Tibial artery (tissue), 4 donors: ENCODE measurements around the gene USP34.

Experiments
- DNase-seq, 2 donors: peaks; one replicate each; pipeline ENCODE4 v3.0.0-alpha.2; 2019
- H3K27ac ChIP-seq, 2 donors: fragments of 200-600 bp; sonication (generic) in 1 of 2; 1 replicate in 1 of 2; 2 replicates in 1 of 2; pipeline ENCODE4 v1.5.1; 2018 to 2019; ENCODE audit warnings: mild to moderate bottlenecking in 1 of 2
- H3K27me3 ChIP-seq, 2 donors: fragments of 200-600 bp; sonication (generic) in 1 of 2; one replicate each; pipeline versions ENCODE4 v1.5.1 to v1.6.0; 2016 to 2019
- H3K36me3 ChIP-seq, 3 donors: fragments of 200-600 bp; sonication (generic) in 2 of 3; one replicate each; pipeline ENCODE4 v1.5.1; 2016 to 2019; ENCODE audit warnings: mild to moderate bottlenecking in 2 of 3
- H3K4me1 ChIP-seq, 4 donors: fragments of 200-600 bp; sonication (generic) in 2 of 4; 1 replicate in 3 of 4; 2 replicates in 1 of 4; pipeline ENCODE4 v1.5.1; 2016 to 2019
- H3K4me3 ChIP-seq, 2 donors: fragments of 200-600 bp; sonication (generic) in 1 of 2; 1 replicate in 1 of 2; 2 replicates in 1 of 2; pipeline ENCODE4 v1.5.1; 2018 to 2019; ENCODE audit warnings: mild to moderate bottlenecking in 2 of 2
- H3K9me3 ChIP-seq, 3 donors: fragments of 200-600 bp; sonication (generic) in 1 of 3; one replicate each; pipeline ENCODE4 v1.5.1; 2016 to 2019
- CTCF ChIP-seq, 2 experiments: fragments of 200-600 bp in 1 of 2; fragments of 450-650 bp in 1 of 2; IDR thresholded peaks; one replicate each; pipeline ENCODE4 v1.5.1; 2017 to 2019; ENCODE audit warnings: antibody characterized with exemption in 2 of 2, mild to moderate bottlenecking in 1 of 2, moderate library complexity in 1 of 2
- intact Hi-C: fragments of 100-400 bp; cut with DNase I; formaldehyde crosslinking; loops from one replicate; pipeline ENCODE4 v1.15.0; 2023; ENCODE audit warnings: low total_unique reads

The USP34 gene

DNA sequence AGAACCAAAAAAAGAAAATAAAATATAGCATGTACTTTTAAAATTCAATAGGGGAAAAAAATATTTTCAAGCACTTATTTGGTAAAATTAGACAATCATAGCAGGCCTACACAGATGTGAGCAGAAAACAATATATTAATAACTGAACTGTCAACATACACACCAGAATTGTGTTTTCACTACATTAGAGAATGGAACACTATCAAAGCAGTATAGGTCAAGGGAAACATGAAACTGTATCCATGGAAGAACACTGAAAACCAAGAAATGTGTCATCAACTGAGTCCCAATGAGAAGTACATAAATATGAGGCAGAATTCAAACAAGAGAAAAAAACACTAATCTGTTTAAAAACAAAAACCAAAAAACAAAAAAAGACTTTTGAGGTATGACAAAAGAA is 132.4 kb downstream of the USP34 start:
- peaks cover 26 to 60% (median 58%) of the 10 kb centered on the region in 3 donors for H3K36me3 ChIP-seq
- TF ChIP-seq CTCF (IDR thresholded peaks at IDR 0.05), result no peak

DNA sequence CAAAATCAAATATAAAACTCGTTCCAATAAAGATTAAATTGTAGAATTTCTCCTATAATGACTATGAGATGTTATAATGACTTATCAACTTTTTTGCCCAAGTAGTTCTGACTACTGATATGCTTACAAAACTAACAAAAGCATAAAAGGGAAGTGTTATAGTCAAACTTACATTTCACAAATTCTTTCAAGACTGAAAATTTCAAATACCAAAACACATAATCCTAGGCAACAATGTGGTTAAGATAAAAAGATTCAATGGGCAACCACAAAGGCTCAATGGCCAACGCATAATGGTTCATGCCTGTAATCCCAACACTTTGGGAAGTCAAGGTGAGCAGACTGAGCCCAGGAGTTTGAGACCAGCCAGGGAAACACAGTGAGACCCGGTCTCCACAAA is 135.7 kb downstream of the USP34 start:
- DNase-seq, result no peak

More for the DNA sequence above, 132.4 kb downstream of the USP34 start:
- H3K27me3 ChIP-seq, result no peaks in the 10 kb centered on the region
- intact Hi-C loops, result no loop called here
- no peak overlapping the region for H3K4me3 ChIP-seq
- no peak for DNase-seq
- H3K9me3 ChIP-seq, result no peaks in the 10 kb centered on the region
- H3K27ac ChIP-seq, result no peak overlapping the region
- no peaks in the 10 kb centered on the region for H3K4me1 ChIP-seq

GRCh38 chr2:61334466-61334865 is 136.4 kb downstream of the USP34 start:
- intact Hi-C loops, result no loop called here
- no peak for TF ChIP-seq CTCF (IDR thresholded peaks at IDR 0.05)
- H3K4me3 ChIP-seq, result no peak overlapping the region

More for the DNA sequence above, 135.7 kb downstream of the USP34 start:
- Histone ChIP-seq H3K27me3 (no peaks in the 10 kb centered on the region), H3K9me3 (no peaks in the 10 kb centered on the region), H3K36me3 (peaks cover 37 to 53% (median 38%) of the 10 kb centered on the region in 3 donors), H3K4me1 (no peaks in the 10 kb centered on the region), H3K4me3 (no peak overlapping the region), H3K27ac (no peak overlapping the region)
- TF ChIP-seq CTCF (IDR thresholded peaks at IDR 0.05), result no peak
- intact Hi-C loops, result no loop called here

DNA sequence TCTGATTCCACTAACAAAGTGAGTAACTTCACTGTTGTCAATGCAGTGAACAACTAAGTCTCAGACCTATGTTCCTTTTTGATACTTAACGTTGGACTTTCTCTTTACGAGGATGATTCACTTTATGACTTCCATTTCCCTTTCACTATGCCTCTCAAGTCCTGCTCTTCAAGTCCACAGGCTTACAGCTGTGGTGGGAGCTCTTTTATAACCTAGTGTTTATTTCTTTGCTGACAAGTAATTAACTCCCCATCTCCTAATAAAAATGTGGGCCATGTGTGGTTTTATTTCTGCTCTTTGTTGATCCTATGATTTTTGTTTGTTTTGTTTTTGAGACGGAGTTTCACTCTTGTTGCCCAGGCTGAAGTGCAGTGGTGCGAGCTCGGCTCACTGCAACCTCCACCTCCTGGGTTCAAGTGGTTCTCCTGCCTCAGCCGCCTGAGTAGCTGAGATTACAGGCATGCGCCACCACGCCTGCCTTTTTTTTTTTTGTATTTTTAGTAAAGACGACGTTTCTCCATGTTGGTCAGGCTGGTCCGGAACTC is 142.1 kb downstream of the USP34 start:
- no peak for DNase-seq
- no peaks in the 10 kb centered on the region for H3K9me3 ChIP-seq
- no peaks in the 10 kb centered on the region for H3K4me1 ChIP-seq
- H3K4me3 ChIP-seq, result no peak overlapping the region
- H3K27me3 ChIP-seq, result no peaks in the 10 kb centered on the region
- TF ChIP-seq CTCF (IDR thresholded peaks at IDR 0.05), result no peak
- H3K36me3 ChIP-seq, result peaks cover 22 to 61% (median 36%) of the 10 kb centered on the region in 3 donors
- H3K27ac ChIP-seq, result no peak overlapping the region
- intact Hi-C loops, result no loop called here

More at GRCh38 chr2:61334466-61334865, 136.4 kb downstream of the USP34 start:
- DNase-seq, result no peak
- Histone ChIP-seq H3K27ac (no peak overlapping the region), H3K9me3 (no peaks in the 10 kb centered on the region), H3K4me1 (no peaks in the 10 kb centered on the region), H3K36me3 (peaks cover 42 to 60% (median 46%) of the 10 kb centered on the region in 3 donors), H3K27me3 (no peaks in the 10 kb centered on the region)

DNA sequence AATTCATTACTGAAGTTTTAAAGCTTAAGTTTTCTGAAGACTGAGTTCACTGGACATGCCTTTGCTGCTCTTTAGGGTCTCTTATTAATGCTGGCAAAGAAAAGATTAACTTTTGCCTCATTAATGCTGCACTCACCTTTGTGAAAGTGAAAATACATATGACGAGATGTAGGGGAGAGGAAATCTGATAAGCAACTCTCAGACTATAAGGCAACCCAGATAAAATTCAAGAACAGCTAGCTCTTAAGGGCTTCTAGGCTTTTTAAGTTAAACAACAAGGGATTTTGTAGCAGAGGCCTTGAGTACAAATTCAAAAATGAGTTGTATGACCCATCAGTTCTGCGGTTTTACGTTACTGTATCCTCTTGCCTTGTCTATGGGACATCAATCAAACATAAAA is 143.7 kb downstream of the USP34 start:
- peaks cover 27 to 58% (median 49%) of the 10 kb centered on the region in 3 donors for H3K36me3 ChIP-seq
- no peaks in the 10 kb centered on the region for H3K9me3 ChIP-seq
- TF ChIP-seq CTCF (IDR thresholded peaks at IDR 0.05), result no peak
- DNase-seq, result no peak
- H3K4me1 ChIP-seq, result no peaks in the 10 kb centered on the region
- no peak overlapping the region for H3K27ac ChIP-seq
- no peaks in the 10 kb centered on the region for H3K27me3 ChIP-seq
- no peak overlapping the region for H3K4me3 ChIP-seq
- intact Hi-C loops, result no loop called here

GRCh38 chr2:61326423-61326822 is 144.5 kb downstream of the USP34 start:
- no peaks in the 10 kb centered on the region for H3K9me3 ChIP-seq
- TF ChIP-seq CTCF (IDR thresholded peaks at IDR 0.05), result no peak
- intact Hi-C loops, result no loop called here
- no peak overlapping the region for H3K27ac ChIP-seq
- no peak for DNase-seq
- no peaks in the 10 kb centered on the region for H3K27me3 ChIP-seq
- no peaks in the 10 kb centered on the region for H3K4me1 ChIP-seq
- no peak overlapping the region for H3K4me3 ChIP-seq
- peaks cover 30 to 65% (median 49%) of the 10 kb centered on the region in 3 donors for H3K36me3 ChIP-seq
